Keratinocyte (primary cell): ENCODE results near the gene DHX38.

Source experiments
- EZH2 ChIP-seq: IDR thresholded peaks from one replicate; pipeline ENCODE4 v1.6.1; 2012; ENCODE audit warnings: inconsistent platforms, mild to moderate bottlenecking, low read length, moderate library complexity
- TF ChIP-seq, protein P1 (sequence below), 3 experiments: IDR thresholded peaks in 1 of 3; conservative IDR thresholded peaks in 1 of 3; optimal IDR thresholded peaks in 1 of 3; 2 replicates in 2 of 3; 3 replicates in 1 of 3; pipeline versions ENCODE3 to v1.5.1; 2011; ENCODE audit warnings: low read length in 3 of 3, mild to moderate bottlenecking in 3 of 3, moderate library complexity in 2 of 3, control low read depth in 1 of 3, inconsistent platforms in 1 of 3; ENCODE audit not compliant: insufficient read depth in 2 of 3; ENCODE audit errors: extremely low read depth in 1 of 3

GRCh38 chr16:72107371-72107770 is 13.7 kb downstream of the DHX38 start:
- TF ChIP-seq, protein P1, sequence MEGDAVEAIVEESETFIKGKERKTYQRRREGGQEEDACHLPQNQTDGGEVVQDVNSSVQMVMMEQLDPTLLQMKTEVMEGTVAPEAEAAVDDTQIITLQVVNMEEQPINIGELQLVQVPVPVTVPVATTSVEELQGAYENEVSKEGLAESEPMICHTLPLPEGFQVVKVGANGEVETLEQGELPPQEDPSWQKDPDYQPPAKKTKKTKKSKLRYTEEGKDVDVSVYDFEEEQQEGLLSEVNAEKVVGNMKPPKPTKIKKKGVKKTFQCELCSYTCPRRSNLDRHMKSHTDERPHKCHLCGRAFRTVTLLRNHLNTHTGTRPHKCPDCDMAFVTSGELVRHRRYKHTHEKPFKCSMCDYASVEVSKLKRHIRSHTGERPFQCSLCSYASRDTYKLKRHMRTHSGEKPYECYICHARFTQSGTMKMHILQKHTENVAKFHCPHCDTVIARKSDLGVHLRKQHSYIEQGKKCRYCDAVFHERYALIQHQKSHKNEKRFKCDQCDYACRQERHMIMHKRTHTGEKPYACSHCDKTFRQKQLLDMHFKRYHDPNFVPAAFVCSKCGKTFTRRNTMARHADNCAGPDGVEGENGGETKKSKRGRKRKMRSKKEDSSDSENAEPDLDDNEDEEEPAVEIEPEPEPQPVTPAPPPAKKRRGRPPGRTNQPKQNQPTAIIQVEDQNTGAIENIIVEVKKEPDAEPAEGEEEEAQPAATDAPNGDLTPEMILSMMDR (optimal IDR thresholded peaks at IDR 0.05 in 1 of 3, IDR thresholded peaks at IDR 0.05 in 1 of 3, conservative IDR thresholded peaks at IDR 0.05 in 1 of 3; ENCODE audit: extremely low read depth in 1 of 3, insufficient read depth in 2 of 3, low read length in 3 of 3) = no peak
- TF ChIP-seq EZH2 = no peak
